Measurements from ENCODE around the gene CRIP3. TPM values are rescaled to one million over a fixed set of nuclear protein-coding genes. Genes with fewer than 3 reads are reported as not detected.

The CRIP3 gene
- total and polyA plus RNA-seq, 2 of the 4 experiments (the other 2 are of a cell fraction), result not detected

DNA sequence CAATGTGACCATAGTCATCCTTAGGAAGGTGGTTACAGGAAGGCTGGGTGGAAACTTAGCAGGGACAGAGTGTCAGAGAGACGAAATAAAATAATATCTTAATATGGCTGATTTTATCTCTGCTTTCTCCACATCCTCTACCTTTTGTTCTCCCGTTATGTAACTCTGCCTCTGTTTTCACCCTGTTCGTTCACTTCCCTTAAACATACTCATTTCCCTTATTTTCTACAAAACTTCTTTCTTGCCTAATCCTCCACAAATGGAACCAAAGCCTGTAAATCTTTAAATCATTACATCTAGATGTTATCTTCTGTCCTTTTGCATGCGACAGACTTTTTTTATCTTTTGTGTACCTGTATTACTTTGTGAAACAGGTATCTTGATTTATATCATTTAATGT, 23.3 kb upstream of the CRIP3 start:
- H3K9ac ChIP-seq (ENCODE audit: low read depth, low read length), result no peak overlapping the region
- H2BK5ac ChIP-seq (ENCODE audit: low read depth, low read length, poor library complexity, severe bottlenecking), result no peak overlapping the region
- peaks cover 2% of the 10 kb centered on the region for H3K36me3 ChIP-seq (ENCODE audit: control insufficient read depth, insufficient read depth, low read length)
- H2BK120ac ChIP-seq (ENCODE audit: low read depth, low read length), result no peak overlapping the region
- 60 to 100% methylated on average over 1 of the region's 4 CpGs for WGBS, 2 experiments (ENCODE audit: extremely low coverage in 2 of 2, insufficient read length in 1 of 2)
- H2BK20ac ChIP-seq (ENCODE audit: low read depth, low read length), result no peak overlapping the region
- no peak overlapping the region for H2AK5ac ChIP-seq (ENCODE audit: low read depth, low read length)
- no TSS peak for BruUV-seq (replicated peaks)
- H3K4me1 ChIP-seq (ENCODE audit: control insufficient read depth, insufficient read depth, low read length), result no peaks in the 10 kb centered on the region
- H3K79me1 ChIP-seq (ENCODE audit: low read depth in 1 of 2, low read length in 2 of 2), result no peaks in the 10 kb centered on the region
- H2AK9ac ChIP-seq (replicated peaks; ENCODE audit: low read depth, low read length, poor library complexity), result no peak overlapping the region
- no peaks in the 10 kb centered on the region for H4K20me1 ChIP-seq (ENCODE audit: insufficient read depth, low read length)
- TF ChIP-seq FOS (IDR thresholded peaks at IDR 0.05; ENCODE audit: low read depth, low read length), result no peak
- no peak for TF ChIP-seq RCOR1 (IDR thresholded peaks at IDR 0.05; ENCODE audit: insufficient replicate concordance, low read length)
- no peak for TF ChIP-seq RFX5 (IDR thresholded peaks at IDR 0.05; ENCODE audit: low read depth, low read length)
- TF ChIP-seq BHLHE40 (IDR thresholded peaks at IDR 0.05; ENCODE audit: low read depth, low read length), result no peak
- TF ChIP-seq MAZ (IDR thresholded peaks at IDR 0.05; ENCODE audit: borderline replicate concordance, low read depth, low read length), result no peak
- TF ChIP-seq, protein P1, sequence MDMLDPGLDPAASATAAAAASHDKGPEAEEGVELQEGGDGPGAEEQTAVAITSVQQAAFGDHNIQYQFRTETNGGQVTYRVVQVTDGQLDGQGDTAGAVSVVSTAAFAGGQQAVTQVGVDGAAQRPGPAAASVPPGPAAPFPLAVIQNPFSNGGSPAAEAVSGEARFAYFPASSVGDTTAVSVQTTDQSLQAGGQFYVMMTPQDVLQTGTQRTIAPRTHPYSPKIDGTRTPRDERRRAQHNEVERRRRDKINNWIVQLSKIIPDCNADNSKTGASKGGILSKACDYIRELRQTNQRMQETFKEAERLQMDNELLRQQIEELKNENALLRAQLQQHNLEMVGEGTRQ (IDR thresholded peaks at IDR 0.05; ENCODE audit: low read depth, low read length), result no peak
- TF ChIP-seq RAD21 (IDR thresholded peaks at IDR 0.05; ENCODE audit: low read length), result no peak
- no peak for TF ChIP-seq SMC3 (IDR thresholded peaks at IDR 0.05; ENCODE audit: low read depth, low read length)
- TF ChIP-seq, protein P2, sequence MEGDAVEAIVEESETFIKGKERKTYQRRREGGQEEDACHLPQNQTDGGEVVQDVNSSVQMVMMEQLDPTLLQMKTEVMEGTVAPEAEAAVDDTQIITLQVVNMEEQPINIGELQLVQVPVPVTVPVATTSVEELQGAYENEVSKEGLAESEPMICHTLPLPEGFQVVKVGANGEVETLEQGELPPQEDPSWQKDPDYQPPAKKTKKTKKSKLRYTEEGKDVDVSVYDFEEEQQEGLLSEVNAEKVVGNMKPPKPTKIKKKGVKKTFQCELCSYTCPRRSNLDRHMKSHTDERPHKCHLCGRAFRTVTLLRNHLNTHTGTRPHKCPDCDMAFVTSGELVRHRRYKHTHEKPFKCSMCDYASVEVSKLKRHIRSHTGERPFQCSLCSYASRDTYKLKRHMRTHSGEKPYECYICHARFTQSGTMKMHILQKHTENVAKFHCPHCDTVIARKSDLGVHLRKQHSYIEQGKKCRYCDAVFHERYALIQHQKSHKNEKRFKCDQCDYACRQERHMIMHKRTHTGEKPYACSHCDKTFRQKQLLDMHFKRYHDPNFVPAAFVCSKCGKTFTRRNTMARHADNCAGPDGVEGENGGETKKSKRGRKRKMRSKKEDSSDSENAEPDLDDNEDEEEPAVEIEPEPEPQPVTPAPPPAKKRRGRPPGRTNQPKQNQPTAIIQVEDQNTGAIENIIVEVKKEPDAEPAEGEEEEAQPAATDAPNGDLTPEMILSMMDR (conservative IDR thresholded peaks at IDR 0.05; ENCODE audit: low read depth, low read length), result no peak
- TF ChIP-seq NFE2L2 (IDR thresholded peaks at IDR 0.05; ENCODE audit: low read depth, low read length), result no peak
- TF ChIP-seq POLR2A (IDR thresholded peaks at IDR 0.05; ENCODE audit: low read depth, low read length), result no peak
- TF ChIP-seq MXI1 (IDR thresholded peaks at IDR 0.05; ENCODE audit: borderline replicate concordance, low read depth, low read length), result no peak
- no peak for TF ChIP-seq CHD1 (IDR thresholded peaks at IDR 0.05; ENCODE audit: low read depth, low read length)
- no peak for TF ChIP-seq MAFK (IDR thresholded peaks at IDR 0.05; ENCODE audit: low read depth, low read length)
- TF ChIP-seq, protein P3, sequence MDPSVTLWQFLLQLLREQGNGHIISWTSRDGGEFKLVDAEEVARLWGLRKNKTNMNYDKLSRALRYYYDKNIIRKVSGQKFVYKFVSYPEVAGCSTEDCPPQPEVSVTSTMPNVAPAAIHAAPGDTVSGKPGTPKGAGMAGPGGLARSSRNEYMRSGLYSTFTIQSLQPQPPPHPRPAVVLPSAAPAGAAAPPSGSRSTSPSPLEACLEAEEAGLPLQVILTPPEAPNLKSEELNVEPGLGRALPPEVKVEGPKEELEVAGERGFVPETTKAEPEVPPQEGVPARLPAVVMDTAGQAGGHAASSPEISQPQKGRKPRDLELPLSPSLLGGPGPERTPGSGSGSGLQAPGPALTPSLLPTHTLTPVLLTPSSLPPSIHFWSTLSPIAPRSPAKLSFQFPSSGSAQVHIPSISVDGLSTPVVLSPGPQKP (IDR thresholded peaks at IDR 0.05; ENCODE audit: borderline replicate concordance, low read depth, low read length), result no peak
- no peak for TF ChIP-seq CEBPB (IDR thresholded peaks at IDR 0.05; ENCODE audit: low read depth, low read length)
- no peak overlapping the region for H4K8ac ChIP-seq (ENCODE audit: low read depth in 2 of 2, low read length in 2 of 2)
- in situ Hi-C loops (cut with MboI; ENCODE audit: low sequenced_read_pairs), result loop anchor here (5.0 kb wide), 1 partner anchor 70 kb away; no protein-coding TSS in a partner anchor
- no peak overlapping the region for H3K18ac ChIP-seq (ENCODE audit: low read depth, low read length)
- no peak overlapping the region for H3K23ac ChIP-seq (ENCODE audit: low read depth, low read length)
- no peak for ATAC-seq (ENCODE audit: low read depth)
- intact Hi-C loops (cut with micrococcal nuclease), result loop anchor here (10.0 kb wide), 1 partner anchor 427 kb away; no protein-coding TSS in a partner anchor
- POLR2A ChIA-PET (ENCODE audit: unreplicated experiment), result no interaction called here
- H4K91ac ChIP-seq (ENCODE audit: insufficient read depth, low read depth, low read length), result no peak overlapping the region
- no peak overlapping the region for H2BK15ac ChIP-seq (ENCODE audit: low read depth, low read length)
- H3K27ac ChIP-seq (ENCODE audit: insufficient read depth, low read length), result no peak overlapping the region
- H3K4ac ChIP-seq (ENCODE audit: low read depth, low read length), result no peak overlapping the region
- CTCF ChIA-PET, result no interaction called here
- no peaks in the 10 kb centered on the region for H3K27me3 ChIP-seq (ENCODE audit: control insufficient read depth, insufficient read depth, low read length)
- H2AFZ ChIP-seq (replicated peaks; ENCODE audit: low read length, poor library complexity), result no peak overlapping the region
- no peak overlapping the region for H3K4me3 ChIP-seq (ENCODE audit: insufficient read depth, low read depth, low read length)
- no peak overlapping the region for H3K56ac ChIP-seq (ENCODE audit: extremely low read depth, insufficient read depth, low read length)
- no peak overlapping the region for H3K14ac ChIP-seq (replicated peaks; ENCODE audit: low read depth, low read length)
- no peaks in the 10 kb centered on the region for H3K9me3 ChIP-seq (ENCODE audit: control insufficient read depth, insufficient read depth, low read length)
- no peaks in the 10 kb centered on the region for H3K9me1 ChIP-seq (ENCODE audit: insufficient read depth, low read length)
- no peak overlapping the region for H4K5ac ChIP-seq (ENCODE audit: low read depth, low read length)
- dilution Hi-C loops (cut with HindIII; ENCODE audit: low sequenced_read_pairs, unreplicated experiment), result no loop called here
- no peak for DNase-seq
- H3K4me2 ChIP-seq (ENCODE audit: low read depth, low read length), result no peak overlapping the region

Data from IMR-90 (cell line).